HEK293 (cell line): ENCODE data around the gene HMG20B.

Experiments
- CTCF ChIA-PET: fragments of 350-600 bp; formaldehyde crosslinking; extraction: SDS; loops from one replicate; lab custom pipeline; 2021; ENCODE audit warnings: antibody characterized with exemption; lab: Yijun Ruan, JAX
- POLR2A ChIA-PET: fragments of 300-600 bp; formaldehyde crosslinking; extraction: SDS; loops from one replicate; lab custom pipeline; 2020; ENCODE audit warnings: antibody characterized with exemption, inconsistent platforms; lab: Yijun Ruan, JAX
- H3K27ac ChIP-seq: fragments of 200-500 bp; sonication (Bioruptor generic); 2 replicates; pipeline ENCODE4 v1.5.1; 2014; ENCODE audit warnings: low read depth, low read length, control low read depth, inconsistent platforms; ENCODE audit errors: extremely low read depth
- H3K36me3 ChIP-seq, 2 experiments: fragments of 200-500 bp in 1 of 2; sonication (Bioruptor generic) in 1 of 2; 1 replicate in 1 of 2; 2 replicates in 1 of 2; pipeline ENCODE4 v1.5.1; 2014 to 2017; ENCODE audit warnings: inconsistent platforms in 2 of 2, low read length in 2 of 2; ENCODE audit not compliant: control insufficient read depth in 2 of 2, insufficient read depth in 1 of 2
- H3K4me1 ChIP-seq: fragments of 200-500 bp; sonication (Bioruptor generic); 2 replicates; pipeline ENCODE4 v1.5.1; 2014; ENCODE audit warnings: mild to moderate bottlenecking, low read length, inconsistent platforms; ENCODE audit not compliant: control insufficient read depth, insufficient read depth
- H3K4me3 ChIP-seq: 2 replicates; pipeline ENCODE4 v1.5.1; 2011; ENCODE audit warnings: low read depth, mild to moderate bottlenecking, control low read depth, low read length, moderate library complexity
- H3K9me3 ChIP-seq: fragments of 200-500 bp; sonication (Bioruptor generic); 2 replicates; pipeline ENCODE4 v1.5.1; 2014; ENCODE audit warnings: low read depth, low read length, inconsistent platforms; ENCODE audit not compliant: control insufficient read depth, insufficient read depth
- REPIN1 ChIP-seq: fragments of 450-650 bp; formaldehyde crosslinking; IDR thresholded peaks from 2 replicates; pipeline ENCODE4 v1.5.1; 2017; ENCODE audit warnings: missing biosample characterization, missing genetic modification characterization, low read depth
- SCRT1 ChIP-seq: fragments of 450-650 bp; formaldehyde crosslinking; IDR thresholded peaks from 2 replicates; pipeline ENCODE4 v1.5.1; 2016; ENCODE audit warnings: missing biosample characterization, missing genetic modification characterization, borderline replicate concordance
- YY2 ChIP-seq: fragments of 450-650 bp; formaldehyde crosslinking; IDR thresholded peaks from 2 replicates; pipeline ENCODE4 v1.5.1; 2016; ENCODE audit warnings: missing biosample characterization, missing genetic modification characterization
- ZBTB7A ChIP-seq: fragments of 450-650 bp; formaldehyde crosslinking; IDR thresholded peaks from 2 replicates; pipeline ENCODE4 v1.5.1; 2016; ENCODE audit warnings: low read depth, missing biosample characterization, missing genetic modification characterization
- ZEB2 ChIP-seq: fragments of 450-650 bp; formaldehyde crosslinking; IDR thresholded peaks from 2 replicates; pipeline ENCODE4 v1.5.1; 2016; ENCODE audit warnings: missing biosample characterization, missing genetic modification characterization
- ZFP41 ChIP-seq: fragments of 450-650 bp; formaldehyde crosslinking; IDR thresholded peaks from 2 replicates; pipeline ENCODE4 v1.5.1; 2016; ENCODE audit warnings: missing biosample characterization, missing genetic modification characterization, borderline replicate concordance
- ZFP69B ChIP-seq: fragments of 450-650 bp; formaldehyde crosslinking; IDR thresholded peaks from 2 replicates; pipeline ENCODE4 v1.5.1; 2016; ENCODE audit warnings: missing biosample characterization, missing genetic modification characterization
- ZNF148 ChIP-seq: fragments of 450-650 bp; formaldehyde crosslinking; IDR thresholded peaks from 2 replicates; pipeline ENCODE4 v1.5.0; 2017; ENCODE audit warnings: missing biosample characterization, missing genetic modification characterization, borderline replicate concordance
- ZNF155 ChIP-seq: fragments of 450-650 bp; formaldehyde crosslinking; IDR thresholded peaks from 2 replicates; pipeline ENCODE4 v1.5.1; 2016; ENCODE audit warnings: missing biosample characterization, missing genetic modification characterization
- ZNF18 ChIP-seq: fragments of 450-650 bp; formaldehyde crosslinking; IDR thresholded peaks from 2 replicates; pipeline ENCODE4 v1.5.1; 2016; ENCODE audit warnings: missing biosample characterization, missing genetic modification characterization
- ZNF2 ChIP-seq: fragments of 450-650 bp; formaldehyde crosslinking; IDR thresholded peaks from 2 replicates; pipeline ENCODE4 v1.5.1; 2016; ENCODE audit warnings: missing biosample characterization, missing genetic modification characterization
- ZNF248 ChIP-seq: fragments of 450-650 bp; formaldehyde crosslinking; IDR thresholded peaks from 2 replicates; pipeline ENCODE4 v1.5.1; 2017; ENCODE audit warnings: missing biosample characterization, missing genetic modification characterization
- ZNF274 ChIP-seq, 2 experiments: fragments of 200-500 bp in 1 of 2; fragments of 450-650 bp in 1 of 2; sonication (Bioruptor generic) in 1 of 2; formaldehyde crosslinking in 1 of 2; IDR thresholded peaks; 2 replicates each; pipeline versions ENCODE4 v1.5.1 to v1.6.1; 2014 to 2016; ENCODE audit warnings: borderline replicate concordance in 1 of 2, inconsistent platforms in 1 of 2, low read length in 1 of 2, missing biosample characterization in 1 of 2, missing genetic modification characterization in 1 of 2
- ZNF280C ChIP-seq: fragments of 450-650 bp; formaldehyde crosslinking; IDR thresholded peaks from 2 replicates; pipeline ENCODE4 v1.5.1; 2016; ENCODE audit warnings: missing biosample characterization, missing genetic modification characterization
- ZNF302 ChIP-seq: fragments of 450-650 bp; formaldehyde crosslinking; IDR thresholded peaks from 2 replicates; pipeline ENCODE4 v1.5.1; 2016; ENCODE audit warnings: missing biosample characterization, missing genetic modification characterization, low read depth
- ZNF335 ChIP-seq: fragments of 450-650 bp; formaldehyde crosslinking; conservative IDR thresholded peaks from 2 replicates; pipeline ENCODE4 v1.5.1; 2016; ENCODE audit warnings: missing biosample characterization, missing genetic modification characterization
- ZNF501 ChIP-seq: fragments of 450-650 bp; formaldehyde crosslinking; IDR thresholded peaks from 2 replicates; pipeline ENCODE4 v1.5.1; 2016; ENCODE audit warnings: missing biosample characterization, missing genetic modification characterization
- ZNF600 ChIP-seq: fragments of 450-650 bp; formaldehyde crosslinking; IDR thresholded peaks from 2 replicates; pipeline ENCODE4 v1.5.1; 2016; ENCODE audit warnings: missing biosample characterization, missing genetic modification characterization
- ZNF610 ChIP-seq: fragments of 450-650 bp; formaldehyde crosslinking; IDR thresholded peaks from 2 replicates; pipeline ENCODE4 v1.5.1; 2016; ENCODE audit warnings: missing biosample characterization, missing genetic modification characterization, borderline replicate concordance
- ZNF704 ChIP-seq: fragments of 450-650 bp; formaldehyde crosslinking; IDR thresholded peaks from 2 replicates; pipeline ENCODE4 v1.5.1; 2016; ENCODE audit warnings: missing biosample characterization, missing genetic modification characterization
- ZNF792 ChIP-seq: fragments of 450-650 bp; formaldehyde crosslinking; IDR thresholded peaks from 2 replicates; pipeline ENCODE4 v1.5.1; 2016; ENCODE audit warnings: missing biosample characterization, missing genetic modification characterization
- ZNF837 ChIP-seq: fragments of 450-650 bp; formaldehyde crosslinking; IDR thresholded peaks from 2 replicates; pipeline ENCODE4 v1.5.1; 2016; ENCODE audit warnings: missing biosample characterization, missing genetic modification characterization
- ZSCAN4 ChIP-seq: fragments of 450-650 bp; formaldehyde crosslinking; IDR thresholded peaks from 2 replicates; pipeline ENCODE4 v1.5.1; 2017; ENCODE audit warnings: missing biosample characterization, missing genetic modification characterization

Gene HMG20B

GRCh38 chr19:3605770-3606169 lies 33.0 kb downstream of the HMG20B start (continued):
- TF ChIP-seq ZNF148 (tag by site-specific recombination): peak; percentile 21; the same call in 1 of the 2 replicates
- no peak for TF ChIP-seq ZFP69B (tag by site-specific recombination)
- TF ChIP-seq ZNF600 (tag by site-specific recombination): 0 out of 2 replicates have a peak, but pooled peaks have one; percentile 37
- peak; percentile 21; the same call in 1 of the 2 replicates for TF ChIP-seq REPIN1 (tag by site-specific recombination)
- 0 out of 2 replicates have a peak, but pooled peaks have one; percentile 48 for TF ChIP-seq ZBTB7A (tag by site-specific recombination)
- TF ChIP-seq ZNF274 (IDR thresholded peaks at IDR 0.05; ENCODE audit: low read length): no peak
- TF ChIP-seq ZNF274 (tag by site-specific recombination; IDR thresholded peaks at IDR 0.05; ENCODE audit: borderline replicate concordance): 0 out of 2 replicates have a peak, but pooled peaks have one; percentile 48
- TF ChIP-seq SCRT1 (tag by site-specific recombination): peak; percentile 74; the same call in 1 of the 2 replicates
- TF ChIP-seq ZNF302 (tag by site-specific recombination): no peak
- TF ChIP-seq ZNF155 (tag by site-specific recombination): peak; percentile 29; the same call in 1 of the 2 replicates
- peak; percentile 82; the same call in 1 of the 2 replicates for TF ChIP-seq ZNF2 (tag by site-specific recombination)

- Histone ChIP-seq H3K27ac (no peak overlapping the region), H3K4me1 (peaks cover 3% of the 10 kb centered on the region; the same call in 1 of the 2 replicates)
- POLR2A ChIA-PET: interaction anchor here (0.6 kb wide), 1 partner anchor 98 kb away, joined by 10 read pairs; no protein-coding TSS in a partner anchor
- TF ChIP-seq ZEB2 (tag by site-specific recombination): peak; percentile 51
- no peak for TF ChIP-seq ZFP41
- no peak for TF ChIP-seq ZNF302 (tag by site-specific recombination)
- TF ChIP-seq ZSCAN4 (tag by site-specific recombination): no peak
- TF ChIP-seq ZNF837 (tag by site-specific recombination): no peak
- no peak for TF ChIP-seq ZNF501
- no peak for TF ChIP-seq YY2
- no peak for TF ChIP-seq ZNF248 (tag by site-specific recombination)
- TF ChIP-seq ZNF610 (tag by site-specific recombination): no peak
- peak; percentile 39; the same call in 1 of the 2 replicates for TF ChIP-seq ZNF335
- no peak for TF ChIP-seq ZNF148 (tag by site-specific recombination)
- TF ChIP-seq SCRT1 (tag by site-specific recombination): no peak
- TF ChIP-seq ZFP69B (tag by site-specific recombination): no peak
- TF ChIP-seq ZNF792 (tag by site-specific recombination): no peak
- TF ChIP-seq ZNF704 (tag by site-specific recombination): no peak
- TF ChIP-seq ZNF18 (tag by site-specific recombination): no peak; the same call in 1 of the 2 replicates
- no peak for TF ChIP-seq ZNF280C
Observed at GRCh38 chr19:3606174-3606689, 33.5 kb downstream of the HMG20B start.

More at GRCh38 chr19:3606174-3606689, 33.5 kb downstream of the HMG20B start:
- Histone ChIP-seq H3K36me3 (peaks cover 0 to 13% of the 10 kb centered on the region in 2 experiments; a peak in 2 of 3 replicates), H3K4me3 (peak overlapping the region; percentile 51), H3K9me3 (no peaks in the 10 kb centered on the region)
- CTCF ChIA-PET: no interaction called here
